HG03469 (cell line): ENCODE results near the gene MAP3K5.
"Not testable (repeated sequence)": the region's sequence is repeated elsewhere in the genome, so short reads cannot be mapped to it uniquely, and the experiment has no call there.

Experiments
- ATAC-seq: cut with Tn5 transposase; IDR thresholded peaks from one replicate; pipeline ENCODE4 v1.9.1; 2021; ENCODE audit warnings: mild to moderate bottlenecking, moderate library complexity, moderate number of reproducible peaks; ENCODE audit not compliant: unreplicated experiment

The MAP3K5 gene

GRCh38 chr6:136612666-136613389 lies 179.4 kb downstream of the MAP3K5 start:
- ATAC-seq, result no peak

- no peak for ATAC-seq
Measured at GRCh38 chr6:136611746-136612145, 180.5 kb downstream of the MAP3K5 start.

GRCh38 chr6:136611133-136611532 lies 181.1 kb downstream of the MAP3K5 start:
- ATAC-seq, result no peak

GRCh38 chr6:136609873-136610706 lies 182.2 kb downstream of the MAP3K5 start:
- ATAC-seq, result no peak

GRCh38 chr6:136608991-136609390 lies 183.3 kb downstream of the MAP3K5 start:
- ATAC-seq, result no peak

- ATAC-seq, result peak; percentile 68
Measured at GRCh38 chr6:136607932-136608772, 184.1 kb downstream of the MAP3K5 start.

GRCh38 chr6:136607204-136607931 lies 184.9 kb downstream of the MAP3K5 start:
- ATAC-seq, result no peak

- no peak for ATAC-seq
Measured at GRCh38 chr6:136604928-136605510, 187.3 kb downstream of the MAP3K5 start.

GRCh38 chr6:136604328-136604825 lies 187.9 kb downstream of the MAP3K5 start:
- ATAC-seq, result no peak

GRCh38 chr6:136600818-136601217 lies 191.5 kb downstream of the MAP3K5 start:
- no peak for ATAC-seq

- ATAC-seq, result no peak
Measured at GRCh38 chr6:136599329-136600011, 192.8 kb downstream of the MAP3K5 start.

- no peak for ATAC-seq
Measured at GRCh38 chr6:136598048-136598447, 194.2 kb downstream of the MAP3K5 start.

- no peak for ATAC-seq
Measured at GRCh38 chr6:136594671-136595070, 197.6 kb downstream of the MAP3K5 start.

- peak; percentile 90 for ATAC-seq
Measured at GRCh38 chr6:136593748-136594490, 198.4 kb downstream of the MAP3K5 start.

GRCh38 chr6:136592930-136593673 lies 199.2 kb downstream of the MAP3K5 start:
- ATAC-seq, result no peak

GRCh38 chr6:136591617-136592016 lies 200.7 kb downstream of the MAP3K5 start:
- no peak for ATAC-seq

GRCh38 chr6:136590846-136591245 lies 201.4 kb downstream of the MAP3K5 start:
- ATAC-seq, result not testable (repeated sequence)

- ATAC-seq, result no peak
Measured at GRCh38 chr6:136587527-136587926, 204.8 kb downstream of the MAP3K5 start.
